Stomach smooth muscle (tissue), 2 donors: ENCODE data around the gene VAC14.

ENCODE experiments used
- H3K27ac ChIP-seq: one replicate; pipeline ENCODE4 v1.7.0; 2013; ENCODE audit warnings: mild to moderate bottlenecking, low read length, inconsistent platforms
- H3K27me3 ChIP-seq, 2 donors: one replicate each; pipeline ENCODE4 v1.7.0; 2013; ENCODE audit warnings: low read length in 2 of 2; ENCODE audit not compliant: insufficient read depth in 2 of 2, control insufficient read depth in 1 of 2
- H3K36me3 ChIP-seq, 2 donors: one replicate each; pipeline ENCODE4 v1.7.0; 2013; ENCODE audit warnings: low read length in 2 of 2; ENCODE audit not compliant: control insufficient read depth in 2 of 2, insufficient read depth in 2 of 2
- H3K4me1 ChIP-seq: one replicate; pipeline ENCODE4 v1.7.0; 2013; ENCODE audit warnings: low read length; ENCODE audit not compliant: control insufficient read depth, insufficient read depth
- H3K4me3 ChIP-seq, 2 donors: one replicate each; pipeline ENCODE4 v1.7.0; 2013; ENCODE audit warnings: low read length in 2 of 2
- H3K9ac ChIP-seq, 2 donors: one replicate each; pipeline ENCODE4 v1.7.0; 2013; ENCODE audit warnings: low read length in 2 of 2, mild to moderate bottlenecking in 1 of 2
- H3K9me3 ChIP-seq, 2 donors: one replicate each; pipeline ENCODE4 v1.7.0; 2013; ENCODE audit warnings: low read length in 2 of 2; ENCODE audit not compliant: control insufficient read depth in 2 of 2
- donor health status: healthy.
- donor health status: Pancreatic carcinoma.

The VAC14 gene

GRCh38 chr16:70786020-70786755, 14.8 kb downstream of the VAC14 start:
- Histone ChIP-seq H3K27ac (no peak overlapping the region), H3K4me3 (no peak overlapping the region), H3K9ac (no peak overlapping the region), H3K36me3 (peaks cover 31 to 50% of the 10 kb centered on the region in 2 donors), H3K27me3 (no peaks in the 10 kb centered on the region), H3K9me3 (no peaks in the 10 kb centered on the region), H3K4me1 (peaks cover 3% of the 10 kb centered on the region)

DNA sequence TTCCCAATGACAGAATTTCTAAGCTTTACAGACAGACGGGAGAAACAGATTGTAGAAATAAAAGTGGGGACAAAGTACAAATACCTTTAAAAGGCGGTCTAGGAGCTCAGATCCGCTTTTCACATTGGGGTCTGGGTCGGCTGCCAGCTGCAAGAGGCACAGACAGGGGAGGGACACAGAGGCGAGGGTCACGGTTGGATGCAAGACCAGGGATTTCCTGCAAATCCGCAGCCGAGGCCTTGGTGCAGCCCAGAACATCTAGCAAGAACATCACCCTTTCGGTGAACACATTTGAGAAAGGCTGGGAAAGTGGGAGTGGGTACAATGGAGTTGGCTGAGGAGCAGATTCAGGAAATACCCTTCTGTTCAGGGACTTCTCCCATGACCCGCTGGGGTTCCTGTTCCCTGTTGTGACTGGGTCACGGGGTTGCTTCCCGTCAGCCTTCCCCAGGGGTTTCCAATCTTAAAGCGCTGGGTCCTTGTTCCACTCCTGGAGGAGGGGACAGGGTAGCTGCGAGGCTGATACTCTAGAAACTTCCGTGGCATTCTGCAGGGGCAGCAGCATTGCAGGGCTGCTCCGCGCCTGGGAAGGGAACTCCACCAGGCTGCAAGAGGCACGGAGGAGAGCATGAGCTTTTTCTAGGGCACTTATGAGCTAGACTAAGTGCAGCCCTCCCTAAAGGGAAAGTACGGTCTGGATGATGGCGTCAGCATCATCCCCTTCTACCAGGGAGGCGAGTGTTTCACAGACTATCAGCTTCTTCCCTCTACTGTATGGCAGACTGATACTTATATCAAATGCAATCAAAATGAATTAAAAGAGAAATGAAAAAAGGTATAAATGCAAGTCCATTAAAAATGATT, 16.0 kb downstream of the VAC14 start:
- Histone ChIP-seq H3K4me1 (no peaks in the 10 kb centered on the region), H3K27ac (no peak overlapping the region), H3K9me3 (no peaks in the 10 kb centered on the region), H3K4me3 (no peak overlapping the region), H3K36me3 (peaks cover 42 to 58% of the 10 kb centered on the region in 2 donors), H3K27me3 (no peaks in the 10 kb centered on the region), H3K9ac (no peak overlapping the region)

GRCh38 chr16:70782237-70782636, 18.7 kb downstream of the VAC14 start:
- H3K4me3 ChIP-seq: no peak overlapping the region
- H3K27me3 ChIP-seq: no peaks in the 10 kb centered on the region
- peaks cover 7% of the 10 kb centered on the region for H3K4me1 ChIP-seq
- no peak overlapping the region for H3K9ac ChIP-seq
- peaks cover 48 to 61% of the 10 kb centered on the region in 2 donors for H3K36me3 ChIP-seq
- no peaks in the 10 kb centered on the region for H3K9me3 ChIP-seq
- H3K27ac ChIP-seq: no peak overlapping the region

GRCh38 chr16:70781800-70782199, 19.2 kb downstream of the VAC14 start:
- no peak overlapping the region for H3K9ac ChIP-seq
- no peak overlapping the region for H3K4me3 ChIP-seq
- peaks cover 7% of the 10 kb centered on the region for H3K4me1 ChIP-seq
- H3K27me3 ChIP-seq: no peaks in the 10 kb centered on the region
- no peak overlapping the region for H3K27ac ChIP-seq
- H3K9me3 ChIP-seq: no peaks in the 10 kb centered on the region
- peaks cover 48 to 61% of the 10 kb centered on the region in 2 donors for H3K36me3 ChIP-seq

DNA sequence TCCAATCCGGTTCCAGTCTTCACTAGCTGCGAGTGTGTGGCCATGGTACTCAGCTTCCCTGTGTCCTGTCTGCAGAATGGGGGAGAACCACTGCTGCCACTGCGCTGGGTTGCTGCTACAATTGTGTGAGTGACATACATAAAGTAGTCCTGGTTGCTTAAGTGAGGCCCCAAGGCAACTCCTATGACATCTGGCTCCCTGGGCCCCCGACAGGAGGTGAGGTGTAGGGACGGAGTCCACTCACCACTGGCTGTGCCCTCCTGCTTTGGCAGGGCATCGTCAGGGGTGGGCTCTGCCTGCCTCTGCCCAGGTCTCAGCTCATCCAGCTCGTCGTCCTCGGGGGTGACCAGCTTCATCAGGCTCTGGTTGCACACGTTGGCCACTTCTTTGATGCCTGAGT, 20.4 kb downstream of the VAC14 start:
- H3K4me3 ChIP-seq: no peak overlapping the region
- H3K9me3 ChIP-seq: no peaks in the 10 kb centered on the region
- no peak overlapping the region for H3K27ac ChIP-seq
- H3K4me1 ChIP-seq: peaks cover 7% of the 10 kb centered on the region
- H3K9ac ChIP-seq: no peak overlapping the region
- H3K36me3 ChIP-seq: peaks cover 40 to 52% of the 10 kb centered on the region in 2 donors
- no peaks in the 10 kb centered on the region for H3K27me3 ChIP-seq

DNA sequence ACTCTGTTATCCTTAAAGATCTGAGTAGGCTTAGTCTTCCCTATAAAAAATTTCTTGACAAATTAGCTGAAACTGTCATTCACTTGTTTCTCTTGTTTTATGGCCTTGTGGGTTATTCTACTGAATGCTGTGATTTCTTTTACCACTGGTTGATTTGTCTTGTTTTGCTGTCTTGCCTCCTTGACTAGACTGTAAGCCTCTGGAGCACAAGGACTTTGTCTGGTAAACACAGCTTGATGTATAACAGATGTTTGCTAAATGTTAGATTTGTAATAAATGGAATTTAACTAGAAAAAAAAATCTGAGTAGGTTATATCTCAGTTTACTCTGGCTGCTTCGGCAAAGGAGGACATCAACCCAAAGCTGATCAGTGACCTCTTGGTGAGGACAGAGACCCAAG, 21.6 kb downstream of the VAC14 start:
- Histone ChIP-seq H3K27ac (no peak overlapping the region), H3K4me1 (peaks cover 7% of the 10 kb centered on the region), H3K36me3 (peaks cover 34 to 43% of the 10 kb centered on the region in 2 donors), H3K4me3 (no peak overlapping the region), H3K9me3 (no peaks in the 10 kb centered on the region), H3K27me3 (no peaks in the 10 kb centered on the region), H3K9ac (no peak overlapping the region)

- Histone ChIP-seq H3K27ac (no peak overlapping the region), H3K36me3 (peaks cover 33 to 39% of the 10 kb centered on the region in 2 donors), H3K4me3 (no peak overlapping the region), H3K27me3 (no peaks in the 10 kb centered on the region), H3K9ac (no peak overlapping the region), H3K4me1 (peaks cover 7% of the 10 kb centered on the region), H3K9me3 (no peaks in the 10 kb centered on the region)
These were observed 22.1 kb downstream of the VAC14 start for GRCh38 chr16:70778901-70779309.

GRCh38 chr16:70777973-70778406, 23.0 kb downstream of the VAC14 start:
- no peak overlapping the region for H3K9ac ChIP-seq
- no peak overlapping the region for H3K27ac ChIP-seq
- H3K27me3 ChIP-seq: no peaks in the 10 kb centered on the region
- peaks cover 24 to 30% of the 10 kb centered on the region in 2 donors for H3K36me3 ChIP-seq
- no peaks in the 10 kb centered on the region for H3K9me3 ChIP-seq
- H3K4me1 ChIP-seq: peaks cover 7% of the 10 kb centered on the region
- no peak overlapping the region for H3K4me3 ChIP-seq

GRCh38 chr16:70777496-70777895, 23.5 kb downstream of the VAC14 start:
- H3K27me3 ChIP-seq: no peaks in the 10 kb centered on the region
- peaks cover 7% of the 10 kb centered on the region for H3K4me1 ChIP-seq
- no peak overlapping the region for H3K4me3 ChIP-seq
- no peak overlapping the region for H3K27ac ChIP-seq
- H3K36me3 ChIP-seq: peaks cover 21 to 25% of the 10 kb centered on the region in 2 donors
- H3K9ac ChIP-seq: no peak overlapping the region
- H3K9me3 ChIP-seq: no peaks in the 10 kb centered on the region

DNA sequence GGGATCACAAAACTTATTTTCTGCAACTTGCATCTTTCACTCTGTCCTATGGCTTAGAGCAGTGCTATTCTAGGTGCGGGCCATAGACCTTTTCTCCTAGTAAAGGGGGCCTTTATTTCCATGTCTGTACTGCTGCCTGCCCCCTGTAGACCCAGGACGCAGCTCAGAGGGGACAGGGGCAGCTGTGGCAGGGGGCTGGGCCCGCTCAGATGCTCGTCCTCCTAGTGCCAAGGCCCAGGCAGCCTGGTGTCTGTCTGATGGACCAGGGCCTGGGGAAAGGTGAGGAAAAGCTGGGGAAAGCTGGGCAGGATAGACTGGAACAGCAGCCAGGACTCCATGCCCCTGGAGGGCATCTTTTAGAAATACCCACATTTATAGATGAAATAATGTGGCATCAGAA, 25.6 kb downstream of the VAC14 start:
- H3K36me3 ChIP-seq: peaks cover 13 to 18% of the 10 kb centered on the region in 2 donors
- no peaks in the 10 kb centered on the region for H3K9me3 ChIP-seq
- no peak overlapping the region for H3K27ac ChIP-seq
- peaks cover 13% of the 10 kb centered on the region for H3K4me1 ChIP-seq
- H3K27me3 ChIP-seq: no peaks in the 10 kb centered on the region
- no peak overlapping the region for H3K9ac ChIP-seq
- H3K4me3 ChIP-seq: no peak overlapping the region
